UCSD-AML1 (cell line): ENCODE measurements around the gene NRROS.
"Not testable (repeated sequence)": the region's sequence is repeated elsewhere in the genome, so short reads cannot be mapped to it uniquely, and the experiment has no call there.

Experiments used
- DNase-seq: peaks from one replicate; lab custom pipeline; 2025; ENCODE audit not compliant: unreplicated experiment; lab: John Stamatoyannopoulos, UW

NRROS gene

DNA sequence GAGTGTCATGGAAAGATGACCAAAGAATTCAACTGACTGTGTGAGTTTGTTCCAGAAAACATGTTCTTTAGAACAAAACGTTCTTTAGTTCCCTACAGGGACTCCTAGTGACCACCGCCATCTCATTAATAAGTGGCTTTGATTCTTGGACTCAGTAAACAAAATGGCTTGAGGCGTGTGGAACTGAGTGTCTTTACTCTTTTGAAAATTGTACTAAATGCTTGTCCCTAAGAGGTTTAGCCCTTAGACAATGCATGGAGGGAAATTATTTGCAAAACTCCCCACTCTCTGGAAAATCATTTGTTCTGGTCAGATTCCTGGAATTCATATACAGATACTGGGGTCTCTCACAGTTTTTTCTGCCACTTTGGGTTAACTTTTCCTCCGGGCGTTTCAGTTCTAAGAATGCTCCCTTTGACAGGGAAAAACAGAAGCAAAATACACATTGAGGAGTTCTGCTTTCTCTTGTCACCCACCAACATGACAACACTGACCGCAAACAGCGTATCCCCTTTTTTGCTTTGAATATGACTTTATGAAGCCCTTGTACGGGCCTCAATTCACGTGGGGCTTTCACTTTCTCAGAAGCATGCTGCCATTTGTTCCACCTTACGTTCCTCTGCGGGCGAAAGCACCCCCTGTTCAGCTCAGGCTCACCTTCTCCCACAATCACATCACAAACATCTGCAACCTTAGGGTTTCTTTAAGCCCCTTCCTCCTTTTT, 15.3 kb upstream of the NRROS start:
- peak; percentile 33 for DNase-seq

DNA sequence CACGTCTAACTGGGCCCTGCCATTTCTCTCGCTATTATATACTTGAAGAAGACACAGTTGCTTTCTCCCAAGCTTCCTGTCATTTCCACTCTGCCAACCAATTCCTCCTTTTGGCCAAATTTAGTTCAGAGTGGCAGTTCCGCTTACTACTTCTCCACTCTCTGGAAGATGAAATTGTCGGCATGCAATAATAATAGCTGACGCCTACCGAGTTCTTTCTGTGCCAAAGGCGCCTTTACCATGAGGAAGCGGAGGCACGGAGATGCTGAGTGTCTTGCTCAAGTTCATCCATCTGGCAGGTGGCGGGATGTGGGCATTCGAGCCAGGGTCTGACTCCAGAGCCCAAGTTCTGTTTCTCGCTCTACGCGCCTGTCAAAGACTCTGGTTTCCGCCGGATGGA, 14.6 kb upstream of the NRROS start:
- peak; percentile 70 for DNase-seq

DNA sequence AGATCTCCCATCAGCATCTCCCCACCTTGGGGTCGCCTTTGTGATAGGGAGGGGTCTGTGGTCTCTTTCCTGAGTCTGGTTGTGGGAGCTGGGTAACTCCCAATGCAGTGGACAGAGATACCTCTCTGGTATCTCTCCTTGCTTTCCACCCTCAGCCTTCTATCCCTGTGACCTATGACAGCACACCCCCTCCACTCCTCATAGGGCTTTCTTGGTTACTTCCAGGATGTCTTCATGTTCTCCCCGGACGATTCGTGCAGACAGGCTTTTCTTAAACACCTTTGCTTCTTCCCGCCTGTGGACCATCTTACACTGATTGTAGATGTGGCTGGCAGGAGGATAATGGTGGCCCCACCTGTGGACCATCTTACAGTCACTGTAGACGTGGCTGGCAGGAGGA, 14.2 kb upstream of the NRROS start:
- DNase-seq: no peak

DNA sequence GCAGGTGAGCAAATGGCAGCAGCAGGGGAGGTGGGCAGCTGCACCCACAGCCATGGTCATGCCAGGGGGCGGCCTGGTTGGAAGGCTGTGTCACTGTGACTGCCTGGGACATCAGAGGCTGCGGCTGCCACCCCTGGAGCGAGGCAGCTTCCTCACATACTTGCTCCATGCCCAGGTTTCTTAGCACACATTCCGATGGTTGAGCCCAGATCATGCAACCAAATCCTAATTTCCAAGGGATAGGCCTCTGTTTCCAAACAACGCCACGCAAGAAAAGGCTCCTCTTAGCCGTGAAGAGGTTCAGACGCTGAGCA, 11.6 kb upstream of the NRROS start:
- DNase-seq: no peak

DNA sequence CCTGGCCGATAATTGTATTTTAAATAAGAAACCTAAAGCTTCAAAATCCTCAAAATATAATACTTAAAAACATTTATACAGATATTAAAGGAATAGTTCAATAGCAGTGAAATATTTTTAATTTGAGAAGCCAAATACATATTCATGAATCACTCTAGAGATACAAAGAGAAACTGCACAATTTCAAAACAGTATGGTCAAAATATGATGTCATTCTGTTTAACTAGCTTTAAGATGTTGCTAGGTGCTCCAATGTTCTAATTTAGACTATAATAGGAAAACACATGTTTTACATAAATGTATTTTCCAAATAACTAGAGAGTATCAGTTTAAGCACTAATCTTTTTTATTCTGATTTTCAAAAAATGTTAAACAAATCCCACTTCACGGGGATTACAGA, 10.3 kb upstream of the NRROS start:
- no peak for DNase-seq

DNA sequence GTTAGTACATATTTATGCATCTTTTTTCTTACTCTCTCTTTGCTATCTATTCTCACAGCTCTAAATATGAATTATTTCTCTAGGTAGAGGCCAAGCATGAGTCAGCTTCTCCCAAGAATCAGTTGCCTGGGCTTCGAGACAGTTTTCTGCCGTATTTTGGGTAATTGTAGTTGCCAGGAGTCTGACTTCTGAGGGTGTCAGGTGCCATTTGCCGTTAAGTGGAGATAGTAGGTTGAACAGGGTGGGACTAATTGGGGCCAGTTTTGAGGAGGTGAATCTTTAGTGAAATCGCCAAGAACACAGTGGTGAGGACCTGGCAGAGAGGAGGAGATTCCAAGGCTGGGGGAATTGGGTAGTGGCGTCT, 7.8 kb upstream of the NRROS start:
- DNase-seq: no peak

DNA sequence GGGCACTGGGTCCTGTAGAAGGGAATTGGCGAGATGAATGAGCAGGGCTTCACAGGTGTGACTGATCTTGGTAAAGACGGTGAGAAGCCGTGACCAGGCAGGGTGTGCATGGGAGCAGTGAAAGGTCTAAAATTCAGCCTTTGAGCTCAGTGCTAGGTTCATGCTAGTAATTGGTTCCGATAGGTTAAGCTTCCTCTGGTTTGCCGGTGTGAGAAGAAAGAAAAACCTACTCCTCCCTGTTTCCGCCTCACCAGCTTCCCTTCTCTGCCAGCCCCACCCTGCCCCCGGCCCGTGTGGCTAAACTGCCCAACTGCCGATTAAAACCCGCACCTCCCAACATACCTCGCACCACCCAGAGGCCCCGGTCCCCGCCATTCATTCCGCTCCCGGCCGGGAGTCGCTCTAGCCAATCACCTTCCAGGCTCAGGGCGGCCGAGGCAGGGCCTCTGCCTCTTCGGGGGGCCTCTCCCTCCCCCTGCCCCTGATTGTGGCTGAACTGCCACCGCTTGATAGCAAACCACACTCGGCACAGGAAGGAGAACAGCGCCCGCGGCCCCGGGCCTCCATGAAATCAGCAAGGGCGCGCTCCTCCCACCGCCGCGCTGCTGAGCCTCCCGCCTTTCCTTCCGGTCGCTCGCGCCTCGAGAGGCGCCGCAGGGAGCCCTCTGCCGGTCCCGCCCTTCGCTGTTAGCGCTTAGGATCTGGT, 7.3 kb upstream of the NRROS start:
- DNase-seq: peak; percentile 99

DNA sequence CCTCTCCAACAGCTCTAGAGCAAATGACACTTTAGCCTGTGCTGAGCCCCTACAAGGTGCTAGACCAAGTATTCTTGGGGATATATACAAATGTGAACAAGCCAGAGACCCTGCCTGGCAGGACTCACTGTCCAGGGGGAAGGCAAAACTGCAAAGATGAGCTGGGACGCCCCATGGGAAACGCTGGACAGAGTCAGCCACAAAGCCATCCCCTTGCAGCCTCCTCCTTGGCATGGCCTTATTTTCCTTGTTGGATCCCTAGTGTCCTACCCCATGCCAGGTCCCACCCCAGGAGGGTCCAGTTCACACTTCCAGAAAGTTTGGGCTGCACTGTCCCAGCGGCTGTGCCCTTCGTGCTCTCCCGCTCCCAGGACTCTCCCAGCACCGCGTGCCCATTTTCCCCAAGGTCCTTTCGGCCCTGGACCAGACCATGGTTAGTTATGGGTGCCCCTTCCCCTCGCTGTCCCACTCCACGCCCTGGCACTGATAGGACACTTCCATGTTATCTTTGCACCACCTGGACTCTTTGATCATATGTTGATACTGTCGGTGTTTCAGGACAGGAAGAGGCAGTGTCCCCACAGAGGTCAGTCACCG, 5.8 kb upstream of the NRROS start:
- no peak for DNase-seq

DNA sequence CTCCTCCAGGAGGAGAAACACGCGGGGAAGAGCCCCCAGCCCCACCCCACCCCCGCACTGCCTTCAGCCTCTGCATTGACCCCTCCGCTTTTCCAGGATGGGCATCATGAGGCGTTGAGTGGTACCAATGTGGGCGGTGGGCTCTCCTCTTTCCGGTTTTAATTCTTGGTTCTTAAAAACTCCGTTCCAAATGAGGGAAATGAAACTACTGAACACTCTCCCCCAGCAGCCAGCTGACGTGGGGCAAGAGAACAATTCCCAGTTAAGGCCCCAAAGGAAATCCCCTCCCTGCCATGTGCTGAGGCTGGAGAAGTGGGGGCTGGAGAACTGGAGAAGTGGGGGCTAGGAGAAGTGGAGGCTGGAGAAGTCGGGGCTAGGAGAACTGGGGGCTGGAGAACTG, 5.3 kb upstream of the NRROS start:
- no peak for DNase-seq

DNA sequence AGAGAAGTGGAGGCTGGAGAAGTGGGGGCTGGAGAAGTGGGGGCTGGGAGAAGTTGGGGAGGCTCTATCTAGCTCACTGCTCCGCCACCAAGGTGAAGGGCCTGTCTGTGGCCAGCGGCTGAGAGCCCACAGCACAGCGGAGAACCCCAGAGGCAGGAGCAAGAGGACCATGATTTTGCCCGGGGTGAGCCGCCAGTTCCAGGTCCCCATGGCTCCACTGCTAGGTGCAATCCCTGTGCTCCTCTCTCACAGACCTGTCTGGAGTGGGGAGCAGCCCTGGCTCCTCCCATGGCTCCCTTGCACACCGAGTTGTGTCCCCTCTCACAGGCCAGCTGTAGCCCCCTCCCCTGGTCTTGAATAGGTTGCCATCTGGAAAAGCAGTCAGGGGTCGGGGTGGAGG, 4.7 kb upstream of the NRROS start:
- no peak for DNase-seq

DNA sequence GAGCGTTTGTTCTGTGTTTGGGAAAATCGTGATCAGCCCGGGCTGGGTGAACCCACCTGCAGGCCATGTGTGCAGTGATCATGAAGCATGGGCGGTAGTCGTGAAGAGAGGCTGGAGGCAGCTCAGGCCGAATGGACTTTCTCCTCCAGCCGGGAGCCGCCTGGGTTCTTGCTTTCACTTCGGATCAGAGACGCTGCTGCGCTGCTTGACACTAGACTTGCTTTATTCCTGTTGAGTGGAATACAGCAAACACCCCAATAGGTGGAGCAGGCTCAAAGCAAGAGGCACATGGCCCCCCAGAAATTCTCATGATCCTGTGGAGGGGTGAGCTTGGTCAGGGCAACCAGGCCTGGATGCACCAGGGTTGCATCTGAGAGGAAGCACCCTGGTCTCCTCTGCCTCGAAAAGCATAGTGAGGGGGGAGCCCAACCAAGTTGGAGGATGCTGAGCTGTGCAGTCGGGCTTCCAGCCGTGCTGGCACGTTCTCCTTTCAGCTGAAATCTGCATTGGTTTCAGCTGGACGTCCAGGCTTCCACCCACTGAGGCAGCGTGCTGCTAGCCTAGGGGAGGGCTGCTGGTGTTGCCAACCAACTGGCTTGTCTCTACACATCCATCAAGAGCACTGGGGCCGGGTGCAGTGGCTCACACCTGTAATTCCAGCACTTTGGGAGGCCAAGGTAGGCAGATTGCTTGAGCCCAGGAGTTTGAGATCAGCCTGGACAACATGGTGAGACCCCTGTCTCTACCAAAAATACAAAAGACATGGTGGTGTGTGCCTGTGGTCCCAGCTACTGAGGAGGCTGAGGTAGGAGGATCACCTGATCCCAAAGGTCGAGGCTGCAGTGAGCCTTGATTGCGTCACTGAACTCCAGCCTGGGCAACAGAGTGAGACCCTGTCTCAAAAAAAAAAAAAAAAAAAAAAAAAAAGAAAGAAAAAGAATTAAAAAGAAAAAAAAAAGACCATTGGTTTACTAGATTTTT, 2.8 kb upstream of the NRROS start:
- DNase-seq: no peak

DNA sequence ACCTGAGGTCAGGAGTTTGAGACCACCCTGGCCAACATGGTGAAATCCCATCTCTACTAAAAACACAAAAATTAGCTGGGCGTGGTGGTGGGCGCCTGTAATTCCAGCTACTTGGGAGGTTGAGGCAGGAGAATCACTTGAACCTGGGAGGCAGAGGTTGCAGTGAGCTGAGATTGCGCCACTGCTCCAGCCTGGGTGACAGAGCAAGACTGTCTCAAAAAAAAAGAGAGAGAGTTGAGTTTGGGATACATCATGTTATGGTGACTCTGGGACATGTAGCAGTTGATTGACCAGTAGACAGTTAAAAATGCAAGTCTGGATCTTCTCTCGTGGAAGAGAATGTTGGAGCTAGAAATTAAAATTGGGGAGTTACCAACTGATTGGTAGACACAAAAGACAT, 1.6 kb upstream of the NRROS start:
- not testable (repeated sequence) for DNase-seq

DNA sequence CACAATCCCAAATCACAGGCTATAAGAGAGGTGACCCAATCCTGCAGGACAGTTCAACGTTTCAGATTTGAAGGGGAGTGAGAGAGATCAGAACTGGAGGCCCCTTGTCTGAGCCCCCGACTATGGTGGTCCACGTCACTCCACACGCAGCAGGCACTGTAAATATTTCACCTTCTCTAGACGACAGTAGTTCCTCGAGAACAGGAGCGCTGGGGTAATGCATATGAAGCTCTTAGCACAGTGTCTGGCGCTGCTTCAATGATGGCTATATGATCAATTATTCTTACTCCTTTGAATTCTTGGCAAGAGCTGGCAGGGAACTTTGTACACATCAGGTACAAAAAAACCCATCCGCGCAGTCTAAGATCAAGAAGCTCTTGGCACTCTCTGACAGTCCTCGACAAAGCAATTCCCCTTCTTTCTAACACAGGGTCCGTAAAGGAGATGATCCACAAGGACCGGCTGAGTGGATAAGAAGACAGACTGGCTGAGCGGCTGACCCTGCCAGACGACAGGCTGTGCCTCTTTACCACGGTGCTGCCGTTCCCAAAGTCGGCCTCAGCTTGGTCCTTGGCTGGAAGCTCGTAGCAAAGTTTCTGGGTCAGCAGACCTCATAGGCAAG, 522 bp upstream of the NRROS start:
- DNase-seq: no peak

DNA sequence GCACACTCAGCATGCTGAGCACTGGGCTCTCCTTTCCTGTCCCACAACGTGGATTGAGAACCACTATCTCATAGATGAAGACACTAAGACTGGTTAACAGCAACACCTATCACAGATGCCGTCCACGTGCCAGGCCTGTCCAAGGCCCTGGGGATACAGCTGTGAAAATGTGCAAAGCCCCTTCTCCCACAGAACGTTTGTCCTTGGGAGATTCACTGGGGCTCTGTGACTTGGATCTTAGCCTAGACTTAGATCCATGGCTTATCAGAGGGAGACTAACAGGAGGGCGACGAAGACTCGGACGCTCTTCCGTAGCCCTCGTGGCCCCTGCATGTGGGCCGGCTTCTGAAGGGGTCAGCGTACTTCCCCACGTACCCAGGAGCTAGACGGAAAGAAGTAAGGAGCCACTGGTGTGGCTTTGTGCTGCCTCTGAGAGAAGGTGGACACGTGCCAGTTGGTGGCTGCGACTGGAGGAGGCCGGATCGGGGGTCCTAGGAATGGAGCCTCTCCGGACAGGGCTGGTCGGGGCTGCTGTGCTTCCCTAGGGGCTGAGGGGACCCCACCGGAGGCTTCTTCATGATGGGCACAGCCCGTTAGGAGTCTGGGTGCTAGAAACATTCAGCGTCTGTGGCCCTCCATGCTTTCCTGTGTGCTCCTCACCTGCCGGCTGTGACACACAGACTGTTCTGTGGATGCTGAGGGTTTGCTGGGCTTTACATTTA, 964 bp downstream of the NRROS start:
- peak; percentile 38 for DNase-seq

DNA sequence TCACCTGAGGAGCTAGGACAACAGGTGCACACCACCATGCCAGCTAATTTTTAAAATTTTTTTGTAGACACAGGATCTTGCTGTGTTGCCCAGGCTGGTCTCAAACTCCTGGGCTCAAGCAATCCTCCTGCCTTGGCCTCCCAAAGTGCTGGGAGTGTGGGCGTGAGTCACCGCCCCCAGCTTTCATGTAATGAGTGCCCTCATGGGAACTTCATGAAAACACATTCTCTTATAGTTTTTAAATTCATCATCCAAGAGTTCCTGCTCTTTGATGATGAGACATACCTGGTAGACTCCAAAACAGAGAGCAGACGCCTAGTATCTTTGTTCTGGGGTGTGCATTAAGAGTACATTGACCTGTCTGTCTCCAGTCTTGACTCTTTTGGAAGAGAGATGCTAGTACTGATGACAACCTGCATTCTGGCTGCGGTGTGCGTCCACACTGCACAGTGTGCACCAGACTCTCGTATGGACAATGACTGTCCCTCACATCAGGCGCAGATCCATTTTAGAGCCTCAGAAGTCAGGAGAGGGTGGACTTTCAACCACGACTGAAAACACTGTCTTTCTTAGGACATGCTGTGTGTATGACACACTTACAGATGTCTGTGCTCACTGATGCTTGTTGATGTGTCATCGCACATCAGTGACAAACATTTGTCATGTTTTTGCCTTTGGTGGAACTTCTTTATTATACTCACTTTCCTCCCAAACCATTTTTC, 2.0 kb downstream of the NRROS start:
- DNase-seq: no peak

DNA sequence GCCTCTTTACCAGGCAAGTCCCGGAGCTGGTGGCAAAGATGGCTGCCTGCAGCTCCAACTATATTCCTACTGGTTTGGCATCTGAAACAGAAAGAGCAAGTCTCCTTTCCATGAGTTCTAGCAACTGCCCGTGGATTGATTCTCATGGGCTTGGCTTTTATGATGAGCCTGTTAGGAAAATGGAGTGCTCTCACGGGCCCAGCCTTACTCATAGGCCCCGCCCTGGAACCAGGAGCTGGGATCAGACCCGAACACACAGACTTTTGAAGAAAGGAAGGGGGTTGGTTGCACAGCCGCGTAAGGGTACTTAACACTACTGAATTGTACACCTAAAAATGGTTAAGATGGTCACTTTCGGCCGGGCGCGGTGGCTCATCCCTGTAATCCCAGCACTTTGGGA, 2.9 kb downstream of the NRROS start:
- DNase-seq: no peak

DNA sequence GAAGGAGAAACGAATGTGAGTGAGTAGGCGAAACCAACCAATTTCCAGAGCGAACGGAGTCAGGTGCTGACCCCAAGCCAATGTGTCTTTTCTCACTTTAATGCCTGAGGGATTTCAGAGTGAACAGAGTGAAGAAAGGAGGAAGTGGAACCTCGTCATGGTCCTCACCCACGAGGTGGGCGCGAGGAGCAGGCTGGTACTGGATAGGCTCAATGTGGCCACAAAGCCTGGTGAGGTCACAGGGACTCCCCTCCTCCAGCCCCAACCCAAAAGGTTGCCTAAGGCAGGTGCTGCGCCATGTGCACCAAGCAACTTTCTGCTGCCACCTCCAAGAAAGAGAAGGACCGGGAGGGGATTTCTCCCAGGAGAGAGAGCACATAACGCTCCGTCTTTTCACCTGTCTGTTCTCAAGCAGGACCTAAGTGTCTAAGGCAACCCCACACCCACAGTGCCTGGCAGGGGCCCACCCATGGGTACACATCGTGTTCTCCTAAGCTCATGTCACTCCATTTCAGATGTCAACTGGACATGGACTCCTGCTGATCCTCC, 3.8 kb downstream of the NRROS start:
- peak; percentile 30 for DNase-seq

DNA sequence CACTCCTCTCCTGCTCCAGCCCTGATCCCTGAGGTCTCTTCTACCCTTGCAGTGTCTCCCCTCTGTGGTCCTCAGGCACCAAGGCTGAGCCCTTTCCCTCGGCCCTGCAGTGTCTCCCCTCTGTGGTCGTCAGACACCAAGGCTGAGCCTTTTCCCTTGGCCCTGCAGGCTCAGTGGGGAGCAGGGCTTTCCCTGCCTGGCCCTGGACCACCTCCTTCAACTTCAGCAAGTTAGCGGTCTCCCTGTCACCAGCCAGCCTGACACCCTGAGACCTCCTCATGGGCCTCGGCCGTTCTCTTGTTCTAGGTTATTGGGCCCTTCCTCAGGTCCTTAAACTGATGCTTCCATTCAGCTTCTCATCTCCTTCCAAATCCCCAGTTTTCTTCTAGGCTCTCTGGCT, 4.3 kb downstream of the NRROS start:
- no peak for DNase-seq

DNA sequence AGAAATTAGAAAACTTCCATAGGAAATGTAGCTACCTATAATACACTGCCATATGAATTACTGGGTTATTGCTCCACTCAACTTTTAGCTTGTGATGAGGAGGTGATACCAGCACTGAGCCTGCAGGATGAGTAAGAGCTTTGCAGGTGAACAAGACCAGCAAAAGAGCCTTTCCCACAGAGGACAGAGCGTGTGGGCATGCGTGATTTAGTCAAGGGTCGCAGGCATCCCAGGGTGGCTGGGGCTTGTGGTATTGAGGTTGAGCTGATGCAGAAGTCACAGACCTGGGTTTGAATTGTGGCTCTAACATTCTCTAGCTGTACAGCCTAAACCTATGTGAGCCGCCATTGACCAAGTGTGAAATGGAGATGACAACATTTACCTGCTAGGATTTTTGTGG, 5.6 kb downstream of the NRROS start:
- DNase-seq: no peak
